ENCODE results near the gene GINS2. TPM values are rescaled to one million over a fixed set of nuclear protein-coding genes. Genes with fewer than 3 reads are reported as not detected.
A peak's percentile ranks its signal among the peaks of the same experiment; 100 is the strongest.

The GINS2 gene
- 10 to 100 TPM; 59.9 to 62.9 TPM for total RNA-seq

- intact Hi-C loops (cut with micrococcal nuclease) = no loop called here
- peak within 1 kb of the TSS; percentile 86 for H3K27ac Mint-ChIP-seq
- no peaks in the 10 kb centered on the region for H3K9me3 Mint-ChIP-seq
- CTCF ChIA-PET = interaction anchor here (1.1 to 1.5 kb wide), 3 partner anchors 13 to 198 kb away, joined by 4 to 5 read pairs (median 4); no protein-coding TSS in a partner anchor
- H3K36me3 Mint-ChIP-seq (ENCODE audit: low read depth) = peaks cover 17% of the 10 kb centered on the region
- peaks cover 20% of the 10 kb centered on the region for H3K4me1 Mint-ChIP-seq (ENCODE audit: low read depth)
- H3K4me3 Mint-ChIP-seq = peak within 1 kb of the TSS; percentile 82
- no peak for TF ChIP-seq CTCF (IDR thresholded peaks at IDR 0.05)
- ATAC-seq = peak; percentile 100
- peak; percentile 94 for DNase-seq
- POLR2A ChIA-PET = interaction anchor here (0.7 to 1.6 kb wide), 3 partner anchors 32 to 1636 kb away, joined by 3 to 4 read pairs (median 3); partner anchors contain the start of gene C16orf74
- no peaks in the 10 kb centered on the region for H3K27me3 Mint-ChIP-seq
Observed at GRCh38 chr16:85688586-85689284, at the start of gene GINS2. TSS of gene GINS2 (minus strand) at chr16:85688954. CDS start at chr16:85688898, 56 bp downstream.

GRCh38 chr16:85736921-85737320, 48.2 kb upstream of the GINS2 start:
- TF ChIP-seq CTCF (IDR thresholded peaks at IDR 0.05) = no peak
- Mint-ChIP-seq H3K27me3 (no peaks in the 10 kb centered on the region), H3K4me1 (ENCODE audit: low read depth) (peaks cover 28% of the 10 kb centered on the region), H3K36me3 (ENCODE audit: low read depth) (no peaks in the 10 kb centered on the region), H3K4me3 (no peak overlapping the region), H3K27ac (no peak overlapping the region), H3K9me3 (no peaks in the 10 kb centered on the region)
- ChIA-PET CTCF (interaction anchor here (0.9 to 2.0 kb wide), 8 partner anchors 8 to 434 kb away, joined by 3 to 6 read pairs (median 4); no protein-coding TSS in a partner anchor), POLR2A (interaction anchor here (1.4 kb wide), 1 partner anchor 17 kb away, joined by 3 read pairs; no protein-coding TSS in a partner anchor)
- DNase-seq (no peak), ATAC-seq (no peak)
- intact Hi-C loops (cut with micrococcal nuclease) = no loop called here

DNA sequence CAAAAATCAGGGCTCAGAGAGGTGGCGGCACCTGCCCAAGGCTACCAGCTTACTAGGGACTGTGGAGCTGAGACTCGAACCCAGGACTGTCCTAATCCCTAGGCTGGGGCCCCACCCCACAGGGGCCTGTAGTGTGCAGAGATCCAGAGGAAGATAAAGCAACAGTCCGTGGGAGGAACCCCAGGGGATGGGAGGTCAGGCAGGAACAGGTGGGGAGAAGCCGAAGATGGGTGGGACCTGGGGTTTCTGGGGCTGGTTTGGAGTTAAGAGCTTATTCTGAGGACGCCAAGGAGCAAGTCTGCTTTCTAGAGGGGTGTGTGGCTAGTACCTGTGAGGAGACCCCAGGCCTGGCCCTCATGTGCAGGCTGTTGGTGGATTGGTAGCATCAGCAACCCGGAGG, 47.2 kb upstream of the GINS2 start:
- ChIA-PET POLR2A (no interaction called here), CTCF (interaction anchor here (1.0 to 2.0 kb wide), 6 partner anchors 9 to 77 kb away, joined by 3 to 5 read pairs (median 4); no protein-coding TSS in a partner anchor)
- no peak for DNase-seq
- Mint-ChIP-seq H3K27ac (no peak overlapping the region), H3K4me1 (ENCODE audit: low read depth) (peaks cover 28% of the 10 kb centered on the region), H3K27me3 (no peaks in the 10 kb centered on the region), H3K4me3 (no peak overlapping the region), H3K36me3 (ENCODE audit: low read depth) (no peaks in the 10 kb centered on the region), H3K9me3 (no peaks in the 10 kb centered on the region)
- no peak for ATAC-seq
- intact Hi-C loops (cut with micrococcal nuclease) = no loop called here
- no peak for TF ChIP-seq CTCF (IDR thresholded peaks at IDR 0.05)

DNA sequence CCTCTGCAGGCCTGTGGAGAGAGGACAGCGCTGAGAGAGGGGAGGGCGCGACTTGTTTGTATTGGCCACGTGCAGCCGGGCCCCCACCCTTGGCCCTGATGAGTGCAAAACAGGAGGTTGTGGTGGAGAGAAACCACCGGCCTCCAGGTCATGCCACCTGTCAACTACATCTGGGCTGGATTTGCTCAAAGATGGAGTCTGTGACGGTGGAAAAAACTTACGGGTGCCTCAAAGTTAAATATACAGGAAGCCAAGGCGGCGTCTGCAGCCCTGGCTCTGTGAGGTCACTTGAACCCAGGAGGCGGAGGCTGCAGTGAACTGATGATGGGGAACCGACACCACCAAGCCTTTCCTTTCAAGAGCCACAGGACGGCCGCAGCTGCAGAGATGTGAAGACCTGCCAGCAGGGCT, 46.5 kb upstream of the GINS2 start:
- DNase-seq = peak; percentile 82
- Mint-ChIP-seq H3K27me3 (no peaks in the 10 kb centered on the region), H3K27ac (peak overlapping the region; percentile 25), H3K36me3 (ENCODE audit: low read depth) (no peaks in the 10 kb centered on the region), H3K4me1 (ENCODE audit: low read depth) (peaks cover 28% of the 10 kb centered on the region), H3K9me3 (no peaks in the 10 kb centered on the region), H3K4me3 (peak overlapping the region; percentile 21)
- POLR2A ChIA-PET = no interaction called here
- CTCF ChIA-PET = no interaction called here
- no peak for TF ChIP-seq CTCF (IDR thresholded peaks at IDR 0.05)
- peak; percentile 78 for ATAC-seq
- intact Hi-C loops (cut with micrococcal nuclease) = no loop called here

DNA sequence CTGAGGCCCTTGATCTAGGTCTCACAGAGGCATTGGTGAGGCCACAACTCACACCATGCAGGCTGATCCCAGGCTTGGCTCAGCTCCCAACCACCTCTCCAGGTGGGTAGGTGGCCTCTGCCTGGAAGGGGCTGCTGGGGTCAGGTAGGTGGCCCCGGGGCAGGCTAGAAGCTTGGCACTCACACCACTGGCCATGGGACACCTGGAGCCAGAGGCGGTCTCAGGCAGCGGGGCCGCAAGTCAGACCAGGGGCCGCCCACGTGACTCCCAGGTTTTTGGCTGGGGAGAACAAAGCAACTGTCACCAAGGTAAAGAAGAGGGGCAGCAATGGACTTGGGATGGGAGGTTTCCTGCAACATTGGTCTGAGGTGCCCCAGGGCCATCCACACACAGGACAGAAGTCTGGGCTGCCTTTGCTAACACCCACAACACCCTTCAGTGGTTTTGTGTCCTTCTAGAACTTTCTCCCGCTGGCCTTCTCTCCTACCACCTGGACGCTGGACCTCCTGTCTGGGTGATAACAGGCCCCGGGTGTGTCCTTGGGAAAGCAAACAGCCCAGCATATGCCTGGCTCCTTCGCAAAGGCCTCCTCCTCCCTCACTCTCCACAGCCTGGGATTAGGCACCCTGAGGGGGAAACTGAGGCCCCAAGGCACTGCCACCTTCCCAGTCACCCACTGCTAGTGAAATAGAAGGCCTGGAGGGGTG, 45.7 kb upstream of the GINS2 start:
- Mint-ChIP-seq H3K27ac (no peak overlapping the region), H3K4me3 (no peak overlapping the region), H3K4me1 (ENCODE audit: low read depth) (peaks cover 28% of the 10 kb centered on the region), H3K36me3 (ENCODE audit: low read depth) (no peaks in the 10 kb centered on the region), H3K27me3 (no peaks in the 10 kb centered on the region), H3K9me3 (no peaks in the 10 kb centered on the region)
- ChIA-PET CTCF (no interaction called here), POLR2A (no interaction called here)
- ATAC-seq (no peak), DNase-seq (no peak)
- TF ChIP-seq CTCF (IDR thresholded peaks at IDR 0.05) = no peak
- intact Hi-C loops (cut with micrococcal nuclease) = no loop called here

Data from activated CD8-positive, alpha-beta T cell treated with anti-CD3 and anti-CD28 coated beads for 36 hours (primary cell).